GM12872 (cell line): ENCODE data around the gene PFN4.
A peak's percentile ranks its signal among the peaks of the same experiment; 100 is the strongest.

Experiments
- TF ChIP-seq, protein P1 (sequence below): IDR thresholded peaks from 3 replicates; pipeline ENCODE4 v1.5.1; 2011; ENCODE audit warnings: low read depth, mild to moderate bottlenecking, low read length, moderate library complexity; ENCODE audit not compliant: insufficient read depth

Gene PFN4

DNA sequence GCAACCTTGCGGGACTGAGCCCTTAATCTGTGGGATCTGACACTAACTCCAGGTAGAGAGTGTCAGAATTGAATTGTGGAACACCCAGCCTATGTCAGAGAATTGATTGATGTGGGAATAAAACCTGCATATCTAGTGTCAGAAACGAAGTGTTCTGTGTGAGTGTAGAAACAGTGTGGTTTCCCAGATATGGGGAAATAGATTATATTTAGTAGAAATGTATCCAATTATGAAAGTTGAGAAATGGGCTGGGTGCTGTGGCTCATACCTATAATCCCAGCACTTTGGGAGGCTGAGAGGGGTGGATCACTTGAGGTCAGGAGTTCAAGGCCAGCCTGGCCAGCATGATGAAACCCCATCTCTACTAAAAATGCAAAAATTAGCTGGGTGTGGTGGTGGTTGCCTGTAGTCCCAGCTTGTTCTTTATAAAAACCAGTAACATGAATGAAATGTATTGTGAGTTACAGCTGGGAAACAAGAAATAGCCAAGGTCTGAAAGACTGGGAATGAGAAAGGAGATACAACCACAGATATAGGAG lies 34.2 kb downstream of the PFN4 start:
- TF ChIP-seq, protein P1, sequence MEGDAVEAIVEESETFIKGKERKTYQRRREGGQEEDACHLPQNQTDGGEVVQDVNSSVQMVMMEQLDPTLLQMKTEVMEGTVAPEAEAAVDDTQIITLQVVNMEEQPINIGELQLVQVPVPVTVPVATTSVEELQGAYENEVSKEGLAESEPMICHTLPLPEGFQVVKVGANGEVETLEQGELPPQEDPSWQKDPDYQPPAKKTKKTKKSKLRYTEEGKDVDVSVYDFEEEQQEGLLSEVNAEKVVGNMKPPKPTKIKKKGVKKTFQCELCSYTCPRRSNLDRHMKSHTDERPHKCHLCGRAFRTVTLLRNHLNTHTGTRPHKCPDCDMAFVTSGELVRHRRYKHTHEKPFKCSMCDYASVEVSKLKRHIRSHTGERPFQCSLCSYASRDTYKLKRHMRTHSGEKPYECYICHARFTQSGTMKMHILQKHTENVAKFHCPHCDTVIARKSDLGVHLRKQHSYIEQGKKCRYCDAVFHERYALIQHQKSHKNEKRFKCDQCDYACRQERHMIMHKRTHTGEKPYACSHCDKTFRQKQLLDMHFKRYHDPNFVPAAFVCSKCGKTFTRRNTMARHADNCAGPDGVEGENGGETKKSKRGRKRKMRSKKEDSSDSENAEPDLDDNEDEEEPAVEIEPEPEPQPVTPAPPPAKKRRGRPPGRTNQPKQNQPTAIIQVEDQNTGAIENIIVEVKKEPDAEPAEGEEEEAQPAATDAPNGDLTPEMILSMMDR: no peak

- TF ChIP-seq, protein P1: no peak
Observed at GRCh38 chr2:24087032-24087431, 36.1 kb downstream of the PFN4 start.

DNA sequence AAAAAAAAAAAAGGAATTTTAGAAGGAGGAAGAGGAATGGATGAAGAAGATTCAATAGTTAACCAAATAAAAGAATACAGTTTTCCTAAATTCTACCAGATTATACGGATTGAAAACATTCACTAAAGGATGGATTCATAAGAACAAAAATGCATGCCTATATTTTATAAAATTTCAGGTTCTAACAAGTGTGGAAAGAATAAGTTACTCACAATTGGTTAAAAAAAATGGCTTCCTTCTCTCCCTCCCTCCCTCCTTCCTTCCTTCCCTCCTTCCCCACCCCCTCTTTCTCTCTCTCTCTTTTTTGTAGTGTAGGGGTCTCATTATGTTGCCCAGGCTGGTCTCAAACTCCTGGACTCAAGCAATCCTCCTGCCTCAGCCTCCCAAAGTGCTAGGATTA lies 36.9 kb downstream of the PFN4 start:
- TF ChIP-seq, protein P1: no peak

GRCh38 chr2:24085200-24085489 lies 38.0 kb downstream of the PFN4 start:
- TF ChIP-seq, protein P1: no peak

DNA sequence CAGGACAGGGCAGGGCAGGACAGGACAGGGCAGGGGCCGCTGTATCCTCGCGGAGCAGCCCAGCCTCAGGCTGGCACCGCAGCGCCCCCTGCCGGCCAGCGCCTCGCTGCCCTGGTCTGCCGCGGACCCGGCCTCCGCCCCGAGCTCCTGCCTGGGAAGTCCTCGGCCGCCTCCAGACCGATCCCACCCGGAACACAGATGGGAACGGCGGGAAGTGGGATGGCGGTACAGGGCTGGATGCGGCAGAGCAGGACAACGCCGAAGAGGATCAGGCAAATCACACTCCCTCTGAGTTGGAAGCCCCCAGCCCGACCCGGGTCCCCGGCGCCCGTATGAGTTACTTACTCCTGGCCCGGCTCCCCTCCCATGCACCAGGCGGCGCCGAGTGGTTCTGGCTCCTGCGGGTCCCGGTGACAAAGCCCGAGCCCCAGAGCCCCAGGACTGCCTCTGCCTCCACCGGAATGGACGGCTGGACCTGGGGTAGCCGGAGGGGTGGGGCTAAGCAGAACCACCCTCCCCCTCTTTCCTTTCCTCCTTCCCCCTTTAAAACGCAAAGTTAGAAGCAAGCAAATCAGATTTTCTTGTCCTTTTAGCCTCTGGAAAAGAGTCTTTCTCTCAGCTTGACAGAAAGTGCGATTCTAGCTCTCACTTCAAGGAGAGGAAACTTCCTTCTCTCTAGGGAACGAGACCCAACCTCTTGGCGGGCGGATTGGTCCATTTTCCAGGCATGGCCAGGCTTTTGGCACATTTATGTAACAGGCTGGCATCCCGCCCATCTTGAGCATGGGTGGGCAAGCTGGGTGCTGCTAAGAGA lies 38.5 kb downstream of the PFN4 start, which contains the start of gene TP53I3:
TSS of gene TP53I3 (minus strand) at position 449 of the 814 bp plus-strand sequence. CDS start 508 bp downstream, outside the sequence.
- TF ChIP-seq, protein P1: peak; percentile 88

DNA sequence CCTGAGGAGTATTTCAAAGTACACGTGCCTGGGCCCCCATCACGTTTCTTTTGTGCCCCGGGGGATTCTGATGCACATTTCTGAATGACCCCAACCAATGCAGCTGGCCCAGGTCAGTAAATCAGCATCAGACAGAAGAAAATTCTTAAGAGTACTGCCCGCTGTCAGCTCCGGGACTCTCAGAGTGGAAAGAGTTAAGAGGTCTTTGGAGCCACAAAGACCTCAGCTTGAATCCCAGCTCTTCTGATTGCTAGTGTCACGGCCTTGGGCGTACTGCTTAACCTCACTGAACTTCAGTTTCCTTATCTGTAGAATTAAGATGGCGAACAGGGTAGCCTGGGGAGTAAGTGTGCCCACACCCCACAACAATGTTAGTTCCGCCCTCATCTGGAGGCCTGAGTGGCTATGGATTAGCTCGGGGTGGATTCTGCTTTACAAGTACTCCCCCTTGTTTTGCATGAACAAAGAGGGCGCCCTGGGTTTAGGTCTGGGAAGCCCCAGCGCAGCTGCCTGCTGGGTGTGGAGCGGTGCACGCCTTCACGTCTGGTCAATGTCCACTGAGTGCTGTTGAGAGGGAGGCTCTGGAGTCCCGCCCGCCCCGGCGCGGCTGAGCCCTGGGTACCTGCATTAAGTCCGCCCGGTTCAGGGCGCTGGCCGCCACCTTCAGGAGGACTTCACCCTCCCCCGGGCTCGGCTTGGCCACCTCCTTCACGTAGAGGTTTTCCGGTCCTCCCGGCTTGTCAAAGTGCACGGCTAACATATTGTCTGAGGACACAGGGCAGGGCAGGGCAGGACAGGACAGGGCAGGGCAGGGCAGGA lies 39.4 kb downstream of the PFN4 start:
- TF ChIP-seq, protein P1: no peak; the same call in 2 of the 3 replicates
